OCI-LY1 (cell line): Measurements from ENCODE around the gene IL21R.

Experiments used
- H2AFZ ChIP-seq: fragments of 200-600 bp; sonication (generic), shearing (Covaris generic); 2 replicates; pipeline ENCODE4 v1.6.0; 2014; ENCODE audit warnings: antibody characterized with exemption, mild to moderate bottlenecking, low read length
- H3F3A ChIP-seq: fragments of 200-600 bp; sonication (generic), shearing (Covaris generic); 2 replicates; pipeline ENCODE4 v1.6.0; 2014; ENCODE audit warnings: mild to moderate bottlenecking, antibody characterized with exemption, low read length, moderate library complexity; ENCODE audit not compliant: insufficient read depth
- H3K27ac ChIP-seq: fragments of 200-600 bp; sonication (generic); 2 replicates; pipeline ENCODE4 v1.5.1; 2014; ENCODE audit warnings: low read length, mixed run types, mild to moderate bottlenecking, low read depth; ENCODE audit not compliant: poor library complexity, severe bottlenecking
- H3K27me3 ChIP-seq: fragments of 200-600 bp; sonication (generic); 2 replicates; pipeline ENCODE4 v1.6.0; 2014; ENCODE audit warnings: antibody characterized with exemption, mild to moderate bottlenecking, low read length, moderate library complexity; ENCODE audit not compliant: insufficient read depth
- H3K36me3 ChIP-seq: fragments of 200-600 bp; sonication (generic); 2 replicates; pipeline ENCODE4 v1.6.1; 2014; ENCODE audit warnings: mild to moderate bottlenecking, antibody characterized with exemption, low read length, moderate library complexity, mixed read lengths; ENCODE audit not compliant: insufficient read depth
- H3K4me1 ChIP-seq: fragments of 200-600 bp; sonication (generic); 2 replicates; pipeline ENCODE4 v1.5.1; 2014; ENCODE audit warnings: mild to moderate bottlenecking, low read length, moderate library complexity; ENCODE audit not compliant: insufficient read depth, severe bottlenecking
- H3K4me2 ChIP-seq: fragments of 200-600 bp; sonication (generic), shearing (Covaris generic); 2 replicates; pipeline ENCODE4 v1.6.1; 2014; ENCODE audit warnings: low read length
- H3K4me3 ChIP-seq: fragments of 200-600 bp; sonication (generic); 2 replicates; pipeline ENCODE4 v1.5.1; 2014; ENCODE audit warnings: low read length, low read depth, mild to moderate bottlenecking, mixed read lengths; ENCODE audit not compliant: poor library complexity, severe bottlenecking
- H3K79me2 ChIP-seq: fragments of 200-600 bp; shearing (Covaris generic); 2 replicates; pipeline ENCODE4 v1.6.1; 2016; ENCODE audit warnings: mixed run types, low read length, mixed read lengths; ENCODE audit not compliant: insufficient read depth
- H3K9ac ChIP-seq: fragments of 200-600 bp; sonication (generic), shearing (Covaris generic); 2 replicates; pipeline ENCODE4 v1.6.1; 2014; ENCODE audit warnings: mild to moderate bottlenecking, low read length, mixed read lengths
- H3K9me2 ChIP-seq: fragments of 200-600 bp; sonication (generic), shearing (Covaris generic); 2 replicates; pipeline ENCODE4 v1.6.1; 2014; ENCODE audit warnings: low read depth, mild to moderate bottlenecking, low read length, mixed read lengths
- H3K9me3 ChIP-seq: fragments of 200-600 bp; shearing (Covaris generic); 2 replicates; pipeline ENCODE4 v1.6.1; 2014; ENCODE audit warnings: low read length, mixed read lengths
- H4K20me1 ChIP-seq: fragments of 200-600 bp; sonication (generic), shearing (Covaris generic); 2 replicates; pipeline ENCODE4 v1.6.0; 2016; ENCODE audit warnings: mild to moderate bottlenecking, low read length; ENCODE audit not compliant: insufficient read depth
- EZH2 ChIP-seq: fragments of 200-600 bp; sonication (generic), shearing (Covaris generic); IDR thresholded peaks from 2 replicates; pipeline ENCODE4 v1.8.0; 2017; ENCODE audit warnings: borderline replicate concordance, mixed run types, mild to moderate bottlenecking, antibody characterized with exemption, low read length, moderate library complexity, mixed read lengths
- TF ChIP-seq, protein P1 (sequence below): fragments of 200-600 bp; sonication (generic), shearing (Covaris generic); IDR thresholded peaks from 2 replicates; pipeline ENCODE4 v1.5.1; 2017; ENCODE audit warnings: mild to moderate bottlenecking, antibody characterized with exemption, low read length, moderate library complexity, mixed read lengths

Gene IL21R

DNA sequence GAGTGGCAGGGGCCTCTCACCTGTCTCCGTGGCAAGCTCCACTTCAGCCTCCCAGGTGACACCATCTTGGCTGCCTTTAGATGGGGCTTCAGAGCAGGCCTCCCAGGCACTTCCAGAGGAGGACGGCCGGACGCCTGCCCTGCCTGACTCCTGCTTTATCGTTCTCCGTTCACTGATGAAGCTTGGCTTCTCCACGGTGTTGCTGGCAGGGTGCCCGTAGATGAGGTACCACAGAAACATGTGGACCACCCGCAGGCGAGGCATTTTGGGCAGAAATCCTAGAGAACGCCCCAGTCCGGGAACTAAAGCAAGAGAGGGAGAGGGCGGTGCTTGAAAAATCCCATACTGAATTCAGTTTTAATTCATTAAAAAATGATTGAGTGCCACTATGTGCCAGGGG lies 93.2 kb downstream of the IL21R start:
- Histone ChIP-seq H3K36me3 (peaks cover 79% of the 10 kb centered on the region), H3K4me1 (no peaks in the 10 kb centered on the region), H3K4me3 (no peak overlapping the region), H3K27ac (no peak overlapping the region), H3K79me2 (no peaks in the 10 kb centered on the region), H2AFZ (no peak overlapping the region), H3F3A (no peaks in the 10 kb centered on the region), H3K9ac (no peak overlapping the region), H3K27me3 (no peaks in the 10 kb centered on the region), H3K4me2 (no peak overlapping the region), H4K20me1 (no peaks in the 10 kb centered on the region), H3K9me2 (no peaks in the 10 kb centered on the region), H3K9me3 (no peaks in the 10 kb centered on the region)
- TF ChIP-seq, protein P1, sequence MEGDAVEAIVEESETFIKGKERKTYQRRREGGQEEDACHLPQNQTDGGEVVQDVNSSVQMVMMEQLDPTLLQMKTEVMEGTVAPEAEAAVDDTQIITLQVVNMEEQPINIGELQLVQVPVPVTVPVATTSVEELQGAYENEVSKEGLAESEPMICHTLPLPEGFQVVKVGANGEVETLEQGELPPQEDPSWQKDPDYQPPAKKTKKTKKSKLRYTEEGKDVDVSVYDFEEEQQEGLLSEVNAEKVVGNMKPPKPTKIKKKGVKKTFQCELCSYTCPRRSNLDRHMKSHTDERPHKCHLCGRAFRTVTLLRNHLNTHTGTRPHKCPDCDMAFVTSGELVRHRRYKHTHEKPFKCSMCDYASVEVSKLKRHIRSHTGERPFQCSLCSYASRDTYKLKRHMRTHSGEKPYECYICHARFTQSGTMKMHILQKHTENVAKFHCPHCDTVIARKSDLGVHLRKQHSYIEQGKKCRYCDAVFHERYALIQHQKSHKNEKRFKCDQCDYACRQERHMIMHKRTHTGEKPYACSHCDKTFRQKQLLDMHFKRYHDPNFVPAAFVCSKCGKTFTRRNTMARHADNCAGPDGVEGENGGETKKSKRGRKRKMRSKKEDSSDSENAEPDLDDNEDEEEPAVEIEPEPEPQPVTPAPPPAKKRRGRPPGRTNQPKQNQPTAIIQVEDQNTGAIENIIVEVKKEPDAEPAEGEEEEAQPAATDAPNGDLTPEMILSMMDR = no peak
- no peak for TF ChIP-seq EZH2

DNA sequence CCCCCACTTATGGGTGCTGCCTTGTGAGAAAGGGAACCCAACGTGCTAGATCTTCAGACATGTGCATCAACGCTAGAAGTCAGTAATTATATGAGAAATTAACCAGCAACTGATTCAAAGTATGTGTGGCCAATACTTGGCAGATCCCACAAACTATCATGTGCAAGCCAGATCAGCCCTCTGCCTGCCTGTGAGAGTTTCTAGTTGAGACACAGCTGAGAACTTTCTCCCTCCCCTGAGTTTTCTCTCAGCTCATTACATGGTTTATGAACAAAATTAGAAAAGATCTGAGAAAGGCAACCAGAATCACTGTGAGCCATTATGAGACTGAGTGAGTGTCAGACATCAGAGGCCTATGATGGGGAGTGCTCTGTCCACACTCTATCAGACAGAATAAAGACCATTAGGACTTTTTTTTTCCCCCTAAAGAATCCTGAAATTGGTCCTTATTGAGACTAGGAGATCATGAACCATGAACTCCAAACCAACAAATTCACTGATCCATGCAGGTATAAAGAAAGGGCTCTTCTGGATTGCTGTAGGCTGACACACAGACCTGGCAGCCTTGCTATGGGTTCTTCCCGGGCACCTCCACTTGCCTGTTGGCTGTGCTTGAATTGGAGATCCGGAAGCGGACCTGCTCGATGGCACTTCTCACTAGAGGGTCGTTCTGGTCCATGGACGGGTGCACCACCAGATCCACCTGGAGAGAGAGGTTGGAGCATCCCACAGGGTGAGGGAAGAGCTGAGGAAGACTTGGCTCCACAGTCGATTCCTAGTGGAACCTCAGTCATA lies 96.3 kb downstream of the IL21R start:
- no peak overlapping the region for H3K4me2 ChIP-seq
- no peaks in the 10 kb centered on the region for H3F3A ChIP-seq
- TF ChIP-seq EZH2 = no peak
- TF ChIP-seq, protein P1 = no peak
- peaks cover 77% of the 10 kb centered on the region for H3K36me3 ChIP-seq
- H3K4me1 ChIP-seq = no peaks in the 10 kb centered on the region
- H2AFZ ChIP-seq = no peak overlapping the region
- no peak overlapping the region for H3K9ac ChIP-seq
- no peak overlapping the region for H3K4me3 ChIP-seq
- H3K79me2 ChIP-seq = no peaks in the 10 kb centered on the region
- H3K27me3 ChIP-seq = no peaks in the 10 kb centered on the region
- no peaks in the 10 kb centered on the region for H3K9me2 ChIP-seq
- H3K9me3 ChIP-seq = no peaks in the 10 kb centered on the region
- no peaks in the 10 kb centered on the region for H4K20me1 ChIP-seq
- no peak overlapping the region for H3K27ac ChIP-seq

DNA sequence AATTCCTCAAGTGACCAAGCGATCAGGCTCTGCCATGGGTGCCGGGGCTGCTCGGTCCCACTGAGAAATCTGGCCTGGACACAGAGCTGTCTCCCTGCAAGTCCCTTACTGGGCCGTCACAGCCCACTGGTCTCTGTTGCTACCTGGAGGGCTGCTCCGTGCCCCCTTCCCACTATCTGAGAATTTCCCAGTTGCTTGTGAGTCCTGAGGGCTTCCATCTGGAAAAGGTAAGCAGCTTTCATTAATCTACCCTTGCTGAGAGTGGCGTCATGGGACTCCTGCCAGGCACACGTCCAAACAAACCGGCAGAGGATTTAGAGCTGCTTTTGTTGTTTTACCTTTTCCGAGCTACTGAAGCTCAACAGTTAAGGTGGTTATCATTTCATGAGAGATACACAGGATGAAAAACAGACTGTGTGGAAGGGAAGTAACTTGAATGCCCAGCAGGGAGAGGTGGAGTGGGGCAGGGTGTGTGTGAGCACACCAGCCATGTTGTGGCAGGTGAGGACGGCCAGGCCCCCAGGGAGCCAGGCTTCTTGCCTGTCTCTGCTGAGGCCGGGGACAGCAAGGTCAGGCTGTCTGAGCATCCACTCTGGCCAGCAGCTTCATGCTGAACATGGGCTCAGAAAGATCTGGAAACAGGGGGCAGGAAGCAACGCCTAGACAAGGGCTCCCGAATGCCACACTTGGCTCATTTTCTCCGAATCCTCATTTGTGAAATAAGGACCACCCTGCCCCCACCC lies 97.1 kb downstream of the IL21R start:
- H3F3A ChIP-seq = no peaks in the 10 kb centered on the region
- no peaks in the 10 kb centered on the region for H3K79me2 ChIP-seq
- H3K9me2 ChIP-seq = no peaks in the 10 kb centered on the region
- H4K20me1 ChIP-seq = no peaks in the 10 kb centered on the region
- TF ChIP-seq EZH2 = no peak
- TF ChIP-seq, protein P1 = no peak
- H3K9me3 ChIP-seq = no peaks in the 10 kb centered on the region
- H3K4me2 ChIP-seq = no peak overlapping the region
- peaks cover 86% of the 10 kb centered on the region for H3K36me3 ChIP-seq
- H3K4me3 ChIP-seq = no peak overlapping the region
- H3K27ac ChIP-seq = no peak overlapping the region
- H3K4me1 ChIP-seq = no peaks in the 10 kb centered on the region
- H3K9ac ChIP-seq = no peak overlapping the region
- no peak overlapping the region for H2AFZ ChIP-seq
- H3K27me3 ChIP-seq = no peaks in the 10 kb centered on the region
